Effector CD4-positive, alpha-beta T cell (primary cell): Measurements from ENCODE around the gene SPIB.
A peak's percentile ranks its signal among the peaks of the same experiment; 100 is the strongest.
"Not testable (repeated sequence)": the region's sequence is repeated elsewhere in the genome, so short reads cannot be mapped to it uniquely, and the experiment has no call there.

Experiments used
- DNase-seq: peaks from one replicate; pipeline ENCODE4 v3.0.0-alpha.2; 2020

Gene SPIB

GRCh38 chr19:50419580-50420035 is 870 bp downstream of the SPIB start:
- DNase-seq: no peak

- no peak for DNase-seq
Observed at GRCh38 chr19:50420127-50420526, 1.4 kb downstream of the SPIB start.

GRCh38 chr19:50420808-50421207 is 2.1 kb downstream of the SPIB start:
- no peak for DNase-seq

GRCh38 chr19:50422397-50423278 is 3.9 kb downstream of the SPIB start:
- DNase-seq: no peak

GRCh38 chr19:50423279-50424113 is 4.8 kb downstream of the SPIB start:
- no peak for DNase-seq

GRCh38 chr19:50425581-50425980 is 6.8 kb downstream of the SPIB start:
- no peak for DNase-seq

GRCh38 chr19:50427318-50427925 is 8.7 kb downstream of the SPIB start:
- no peak for DNase-seq

- peak; percentile 10 for DNase-seq
Observed at GRCh38 chr19:50427997-50428425, 9.3 kb downstream of the SPIB start.

GRCh38 chr19:50428772-50429463 is 10.2 kb downstream of the SPIB start:
- no peak for DNase-seq

- no peak for DNase-seq
Observed at GRCh38 chr19:50430888-50431342, 12.2 kb downstream of the SPIB start.

GRCh38 chr19:50431343-50432220 is 12.8 kb downstream of the SPIB start:
- DNase-seq: peak; percentile 85

- no peak for DNase-seq
Observed at GRCh38 chr19:50432221-50433028, 13.7 kb downstream of the SPIB start, which contains the start of gene MYBPC2. Gene MYBPC2, plus strand, starts transcription at chr19:50432892. Its CDS starts 62 bp downstream, at chr19:50432954.

GRCh38 chr19:50433201-50434180 is 14.8 kb downstream of the SPIB start:
- DNase-seq: no peak

- DNase-seq: no peak
Observed at GRCh38 chr19:50434525-50434924, 15.8 kb downstream of the SPIB start.

- no peak for DNase-seq
Observed at GRCh38 chr19:50435221-50435620, 16.5 kb downstream of the SPIB start.

GRCh38 chr19:50435627-50436026 is 16.9 kb downstream of the SPIB start:
- DNase-seq: no peak

GRCh38 chr19:50437862-50438449 is 19.2 kb downstream of the SPIB start:
- DNase-seq: no peak

GRCh38 chr19:50439130-50439529 is 20.4 kb downstream of the SPIB start:
- DNase-seq: not testable (repeated sequence)

GRCh38 chr19:50444059-50444458 is 25.3 kb downstream of the SPIB start:
- no peak for DNase-seq
